ENCODE results near the gene ENPP6. TPM values are rescaled to one million over a fixed set of nuclear protein-coding genes. Genes with fewer than 3 reads are reported as not detected.
"Not testable (repeated sequence)": the region's sequence is repeated elsewhere in the genome, so short reads cannot be mapped to it uniquely, and the experiment has no call there.

The ENPP6 gene
- total RNA-seq, 1 donor from 2014 or later = not detected

DNA sequence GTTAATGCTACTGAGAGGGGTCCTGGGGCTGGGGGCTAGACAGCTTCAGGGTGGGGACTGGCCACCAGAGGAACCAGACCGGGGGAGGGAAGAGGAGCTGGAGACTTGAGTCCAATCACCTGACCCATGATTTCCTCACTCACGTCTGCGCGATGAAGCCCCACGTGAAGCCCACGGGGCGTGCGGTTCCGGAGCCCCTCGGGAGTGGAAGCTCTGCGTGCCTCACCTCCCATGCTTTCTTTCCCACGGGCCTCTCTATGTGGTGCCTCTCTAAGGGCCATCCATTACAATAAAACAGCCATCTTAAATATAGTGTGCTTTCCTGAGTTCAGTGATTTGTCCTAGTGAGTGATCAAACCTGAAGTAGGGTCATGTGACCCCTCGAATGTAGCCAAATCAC, 119.9 kb downstream of the ENPP6 start:
- intact Hi-C loops (cut with DNase I) = no loop called here
- DNase-seq = no peak
- no peak for ATAC-seq (ENCODE audit: poor library complexity)

- intact Hi-C loops (cut with DNase I) = no loop called here
- peak; percentile 75 for DNase-seq
- ATAC-seq (ENCODE audit: poor library complexity) = peak; percentile 61
Measured at GRCh38 chr4:184097241-184097605, 120.5 kb downstream of the ENPP6 start.

DNA sequence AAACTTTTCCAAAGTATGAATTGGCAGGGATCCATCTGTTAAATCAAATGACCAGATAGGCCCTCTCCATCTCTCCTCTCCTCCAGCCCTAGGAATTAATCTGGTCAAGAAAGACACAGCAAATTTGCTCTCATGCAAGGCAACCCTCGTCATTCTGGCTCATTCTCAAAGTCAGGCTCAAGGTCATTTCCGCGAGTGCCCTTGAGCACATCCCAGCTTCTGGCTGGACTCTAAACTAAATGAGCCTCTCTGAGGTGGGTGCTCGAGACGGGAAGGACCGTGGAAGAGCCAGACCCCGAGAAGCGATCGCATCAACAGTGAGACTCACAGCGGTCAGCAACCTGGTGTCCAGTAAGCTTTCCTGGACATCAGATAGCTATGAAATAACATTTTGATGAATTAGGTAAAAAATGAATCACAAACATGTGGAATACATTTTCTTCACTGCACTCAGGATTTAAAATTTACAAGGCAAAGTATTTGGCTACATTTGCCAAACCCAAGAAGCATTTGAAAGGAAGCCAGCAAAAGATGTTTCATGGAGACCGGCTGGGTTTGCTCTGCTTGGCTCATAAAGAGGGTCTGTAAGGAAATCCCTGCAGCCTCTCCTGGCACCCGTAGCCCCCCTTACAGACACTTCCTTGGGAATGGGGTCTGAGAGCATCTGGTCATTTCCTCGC, 121.0 kb downstream of the ENPP6 start:
- no peak for ATAC-seq (ENCODE audit: poor library complexity)
- DNase-seq = no peak
- intact Hi-C loops (cut with DNase I) = no loop called here

GRCh38 chr4:184094532-184095159, 123.0 kb downstream of the ENPP6 start:
- intact Hi-C loops (cut with DNase I) = no loop called here
- ATAC-seq (ENCODE audit: poor library complexity) = no peak
- no peak for DNase-seq

GRCh38 chr4:184091986-184092385, 125.7 kb downstream of the ENPP6 start:
- DNase-seq = no peak
- no peak for ATAC-seq (ENCODE audit: poor library complexity)
- intact Hi-C loops (cut with DNase I) = no loop called here

DNA sequence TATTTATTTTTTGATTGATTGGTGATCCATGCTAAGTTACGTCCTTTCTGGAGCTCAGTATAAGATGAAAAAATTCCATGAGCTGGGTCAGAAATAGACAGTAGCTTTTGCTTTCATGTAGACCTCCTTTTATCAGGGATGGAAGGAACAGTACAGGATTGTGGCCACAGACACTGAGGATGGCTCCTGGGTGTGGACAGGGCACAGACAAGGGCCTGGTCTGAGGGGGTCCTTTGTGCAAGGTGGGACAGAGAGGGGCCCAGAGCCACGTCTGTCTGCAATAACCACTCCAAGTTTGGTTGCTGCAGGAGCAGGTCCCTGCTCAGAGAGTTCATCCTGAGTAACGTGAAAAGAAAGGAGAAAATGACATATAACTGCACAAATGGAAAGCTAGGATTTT, 127.1 kb downstream of the ENPP6 start:
- intact Hi-C loops (cut with DNase I) = no loop called here
- ATAC-seq (ENCODE audit: poor library complexity) (no peak), DNase-seq (no peak)

DNA sequence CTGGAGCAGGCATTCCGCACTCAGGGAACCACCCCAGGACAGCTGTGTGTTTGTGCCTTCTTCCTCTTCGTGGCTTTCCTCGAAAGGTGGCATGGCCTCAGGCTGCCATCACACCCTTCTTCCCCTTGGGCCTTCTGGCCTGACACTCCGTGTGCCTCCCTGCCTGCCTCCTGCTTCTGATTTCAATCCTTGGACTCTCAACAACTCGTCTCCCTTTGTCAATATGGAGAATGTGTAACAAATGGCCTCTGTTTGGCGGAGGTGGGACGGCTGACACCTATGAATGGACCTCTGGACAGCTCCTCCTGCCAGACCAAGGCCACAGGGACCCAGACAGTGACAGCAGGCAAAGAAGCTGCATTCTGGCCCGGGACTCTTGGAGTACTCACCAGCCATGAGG, 137.0 kb downstream of the ENPP6 start:
- intact Hi-C loops (cut with DNase I) = no loop called here
- DNase-seq = no peak
- ATAC-seq (ENCODE audit: poor library complexity) = no peak

GRCh38 chr4:184074677-184075388, 142.8 kb downstream of the ENPP6 start:
- no peak for ATAC-seq (ENCODE audit: poor library complexity)
- DNase-seq = no peak
- intact Hi-C loops (cut with DNase I) = no loop called here

- ATAC-seq (ENCODE audit: poor library complexity) = no peak
- DNase-seq = no peak
- intact Hi-C loops (cut with DNase I) = no loop called here
Measured at GRCh38 chr4:184067931-184068554, 149.6 kb downstream of the ENPP6 start.

DNA sequence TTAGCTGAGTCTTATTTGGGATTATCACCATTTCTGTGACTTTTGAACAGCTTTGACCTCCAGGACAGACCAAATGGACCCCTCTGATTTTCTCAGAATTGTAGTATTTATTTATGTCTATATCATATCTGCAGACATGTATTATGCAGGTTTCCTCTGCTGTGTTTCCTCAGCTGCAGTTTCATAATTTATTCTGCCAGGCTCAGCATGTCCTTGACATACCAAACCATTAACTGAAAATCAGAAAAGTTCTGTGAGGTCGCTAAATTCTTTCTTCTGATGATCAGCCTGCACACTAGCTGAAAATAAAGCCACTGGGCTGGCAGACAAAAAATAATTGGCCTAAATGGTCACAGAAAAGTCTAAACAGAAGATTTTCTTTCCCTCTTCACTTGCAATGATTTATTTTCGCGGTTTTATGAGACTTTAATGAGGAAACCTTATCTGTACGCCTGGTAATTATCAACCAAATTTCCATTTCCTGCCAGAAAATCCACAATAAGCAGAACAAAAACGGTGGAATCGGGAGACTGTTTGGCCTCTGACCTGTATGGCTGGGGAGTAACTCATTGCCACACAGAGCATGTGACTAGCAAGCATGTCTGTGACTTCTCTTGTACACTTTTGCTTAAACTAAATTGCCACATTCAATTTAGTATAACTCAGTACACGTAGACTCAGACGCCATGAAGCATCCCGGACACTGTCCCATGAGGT, 150.9 kb downstream of the ENPP6 start:
- DNase-seq (no peak), ATAC-seq (ENCODE audit: poor library complexity) (no peak)
- intact Hi-C loops (cut with DNase I) = no loop called here

DNA sequence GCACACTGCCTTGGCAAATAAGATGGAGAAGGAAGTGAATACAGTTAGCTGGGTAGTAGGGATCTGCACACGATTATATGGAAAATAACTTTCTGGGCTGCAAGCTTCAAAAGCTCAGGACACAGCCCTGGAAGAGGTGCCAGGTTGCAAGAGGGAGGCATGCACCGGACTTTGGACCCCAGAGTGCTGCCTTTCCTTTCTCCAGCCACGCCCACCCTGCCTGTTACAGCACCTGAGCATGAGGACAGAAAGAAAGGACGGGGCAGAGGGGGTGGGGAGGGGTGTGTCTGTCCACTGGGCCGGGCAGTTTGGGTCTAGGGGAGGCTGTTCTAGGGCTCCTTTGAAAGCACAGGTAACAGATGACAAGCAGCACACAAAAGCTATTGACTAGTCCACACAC, 152.8 kb downstream of the ENPP6 start:
- DNase-seq = no peak
- intact Hi-C loops (cut with DNase I) = no loop called here
- no peak for ATAC-seq (ENCODE audit: poor library complexity)

GRCh38 chr4:184062769-184063168, 154.9 kb downstream of the ENPP6 start:
- ATAC-seq (ENCODE audit: poor library complexity) (no peak), DNase-seq (no peak)
- intact Hi-C loops (cut with DNase I) = no loop called here

GRCh38 chr4:184061582-184061981, 156.1 kb downstream of the ENPP6 start:
- no peak for ATAC-seq (ENCODE audit: poor library complexity)
- no peak for DNase-seq
- intact Hi-C loops (cut with DNase I) = no loop called here

DNA sequence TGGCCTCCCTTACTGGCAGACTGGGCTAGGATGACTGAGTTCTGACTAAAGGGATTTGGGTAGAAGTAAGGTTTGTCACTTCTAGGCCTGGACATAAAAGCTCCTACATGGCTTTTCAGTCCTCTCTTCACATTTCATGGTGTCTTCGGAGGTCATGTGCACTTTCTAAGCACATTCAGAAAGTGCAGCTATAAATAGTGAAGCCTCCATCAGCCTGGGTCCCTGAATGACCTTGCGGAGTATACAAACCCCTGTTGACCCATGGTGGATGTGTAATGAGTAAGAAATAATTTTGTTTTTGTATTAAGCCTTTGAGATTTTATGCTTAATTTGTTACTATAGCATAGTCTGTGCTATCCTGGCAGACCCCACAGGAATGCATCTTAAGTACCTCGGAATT, 158.6 kb downstream of the ENPP6 start:
- intact Hi-C loops (cut with DNase I) = no loop called here
- DNase-seq = no peak
- ATAC-seq (ENCODE audit: poor library complexity) = peak; percentile 68

DNA sequence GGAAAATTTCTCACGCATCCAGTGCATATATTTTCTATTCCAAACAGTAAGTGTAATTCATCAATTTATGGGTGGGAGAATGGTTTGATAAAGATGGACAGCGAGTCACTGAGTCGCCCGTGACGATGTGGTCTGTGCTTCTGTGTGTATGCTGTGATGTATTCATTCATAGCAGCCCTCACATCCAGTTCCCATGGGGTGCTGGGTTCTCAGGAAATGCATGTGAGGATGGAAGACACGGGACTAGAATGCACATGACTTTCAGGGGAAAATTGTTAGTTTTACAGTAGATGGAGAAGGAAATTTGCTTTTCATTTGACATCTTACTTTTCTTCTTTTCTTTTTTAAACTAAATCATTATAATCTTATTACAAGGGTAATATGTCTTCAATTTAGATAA, 159.6 kb downstream of the ENPP6 start:
- DNase-seq = no peak
- ATAC-seq (ENCODE audit: poor library complexity) = no peak

GRCh38 chr4:184056877-184057276, 160.8 kb downstream of the ENPP6 start:
- intact Hi-C loops (cut with DNase I) = no loop called here
- no peak for DNase-seq
- ATAC-seq (ENCODE audit: poor library complexity) = no peak

More for the DNA sequence above, 159.6 kb downstream of the ENPP6 start:
- intact Hi-C loops (cut with DNase I) = no loop called here

DNA sequence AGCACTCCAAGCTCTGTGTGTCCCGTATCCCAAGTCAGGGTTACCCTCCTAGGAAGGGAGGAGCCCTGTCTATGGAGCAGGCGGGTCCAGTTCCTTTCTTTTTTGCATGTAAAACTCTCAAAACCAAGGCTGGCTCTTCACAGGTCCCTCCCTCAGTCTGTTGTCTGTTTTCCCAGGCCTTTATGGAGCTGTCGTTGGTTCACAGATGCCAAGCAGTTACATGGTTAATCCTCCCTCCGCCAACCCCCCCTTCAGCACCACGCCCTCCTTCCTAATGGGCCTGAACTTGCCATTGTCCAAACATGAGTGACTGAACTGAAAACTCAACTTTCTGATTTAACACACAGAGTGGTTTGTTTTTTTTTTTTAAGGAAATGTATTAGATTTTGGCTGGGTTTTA, 164.2 kb downstream of the ENPP6 start:
- intact Hi-C loops (cut with DNase I) = no loop called here
- no peak for DNase-seq
- ATAC-seq (ENCODE audit: poor library complexity) = no peak

- intact Hi-C loops (cut with DNase I) = no loop called here
- ATAC-seq (ENCODE audit: poor library complexity) (no peak), DNase-seq (no peak)
Measured at GRCh38 chr4:184052616-184053015, 165.1 kb downstream of the ENPP6 start.

- intact Hi-C loops (cut with DNase I); ATAC-seq (ENCODE audit: poor library complexity); DNase-seq: not testable (repeated sequence)
Measured at GRCh38 chr4:184051262-184051661, 166.4 kb downstream of the ENPP6 start.

Data from Right ventricle myocardium superior (tissue), 1 donor.